GM18505 (cell line): ENCODE data around the gene POMP.

Experiments used
- ATAC-seq: cut with Tn5 transposase; IDR thresholded peaks from one replicate; pipeline ENCODE4 v1.9.1; 2021; ENCODE audit not compliant: unreplicated experiment
- POLR2A ChIP-seq: IDR thresholded peaks from 4 replicates; pipeline ENCODE4 v1.6.1; 2011; ENCODE audit warnings: borderline replicate concordance; ENCODE audit not compliant: insufficient read depth, insufficient read length; ENCODE audit errors: extremely low read depth

The POMP gene

GRCh38 chr13:28624707-28625432 is 34.1 kb upstream of the POMP start:
- no peak for ATAC-seq
- no peak for TF ChIP-seq POLR2A

GRCh38 chr13:28626266-28626665 is 32.7 kb upstream of the POMP start:
- no peak for TF ChIP-seq POLR2A
- ATAC-seq = no peak

- no peak for TF ChIP-seq POLR2A
- ATAC-seq = no peak
Observed at GRCh38 chr13:28628241-28628640, 30.7 kb upstream of the POMP start.

- no peak for ATAC-seq
- TF ChIP-seq POLR2A = no peak
Observed at GRCh38 chr13:28630869-28631268, 28.1 kb upstream of the POMP start.

- no peak for TF ChIP-seq POLR2A
- no peak for ATAC-seq
Observed at GRCh38 chr13:28631801-28632200, 27.1 kb upstream of the POMP start.

GRCh38 chr13:28636069-28636468 is 22.9 kb upstream of the POMP start:
- ATAC-seq = no peak
- TF ChIP-seq POLR2A = no peak

- ATAC-seq = peak; percentile 54
- no peak for TF ChIP-seq POLR2A
Observed at GRCh38 chr13:28636677-28637317, 22.1 kb upstream of the POMP start.

GRCh38 chr13:28637714-28638355 is 21.1 kb upstream of the POMP start:
- no peak for ATAC-seq
- no peak for TF ChIP-seq POLR2A

GRCh38 chr13:28638756-28639155 is 20.2 kb upstream of the POMP start:
- TF ChIP-seq POLR2A = no peak
- no peak for ATAC-seq

GRCh38 chr13:28640861-28641599 is 17.9 kb upstream of the POMP start:
- no peak for TF ChIP-seq POLR2A
- ATAC-seq = no peak

GRCh38 chr13:28641600-28641926 is 17.4 kb upstream of the POMP start:
- no peak for TF ChIP-seq POLR2A
- peak; percentile 56 for ATAC-seq

- no peak for TF ChIP-seq POLR2A
- ATAC-seq = no peak
Observed at GRCh38 chr13:28650284-28650683, 8.6 kb upstream of the POMP start.

- TF ChIP-seq POLR2A = no peak
- no peak for ATAC-seq
Observed at GRCh38 chr13:28651810-28652401, 7.0 kb upstream of the POMP start.

GRCh38 chr13:28653111-28653510 is 5.8 kb upstream of the POMP start:
- ATAC-seq = no peak

GRCh38 chr13:28654276-28654675 is 4.7 kb upstream of the POMP start:
- ATAC-seq = no peak

More at GRCh38 chr13:28653111-28653510, 5.8 kb upstream of the POMP start:
- TF ChIP-seq POLR2A = no peak

More at GRCh38 chr13:28654276-28654675, 4.7 kb upstream of the POMP start:
- no peak for TF ChIP-seq POLR2A
